ENCODE results near the gene MNT.

MNT gene

DNA sequence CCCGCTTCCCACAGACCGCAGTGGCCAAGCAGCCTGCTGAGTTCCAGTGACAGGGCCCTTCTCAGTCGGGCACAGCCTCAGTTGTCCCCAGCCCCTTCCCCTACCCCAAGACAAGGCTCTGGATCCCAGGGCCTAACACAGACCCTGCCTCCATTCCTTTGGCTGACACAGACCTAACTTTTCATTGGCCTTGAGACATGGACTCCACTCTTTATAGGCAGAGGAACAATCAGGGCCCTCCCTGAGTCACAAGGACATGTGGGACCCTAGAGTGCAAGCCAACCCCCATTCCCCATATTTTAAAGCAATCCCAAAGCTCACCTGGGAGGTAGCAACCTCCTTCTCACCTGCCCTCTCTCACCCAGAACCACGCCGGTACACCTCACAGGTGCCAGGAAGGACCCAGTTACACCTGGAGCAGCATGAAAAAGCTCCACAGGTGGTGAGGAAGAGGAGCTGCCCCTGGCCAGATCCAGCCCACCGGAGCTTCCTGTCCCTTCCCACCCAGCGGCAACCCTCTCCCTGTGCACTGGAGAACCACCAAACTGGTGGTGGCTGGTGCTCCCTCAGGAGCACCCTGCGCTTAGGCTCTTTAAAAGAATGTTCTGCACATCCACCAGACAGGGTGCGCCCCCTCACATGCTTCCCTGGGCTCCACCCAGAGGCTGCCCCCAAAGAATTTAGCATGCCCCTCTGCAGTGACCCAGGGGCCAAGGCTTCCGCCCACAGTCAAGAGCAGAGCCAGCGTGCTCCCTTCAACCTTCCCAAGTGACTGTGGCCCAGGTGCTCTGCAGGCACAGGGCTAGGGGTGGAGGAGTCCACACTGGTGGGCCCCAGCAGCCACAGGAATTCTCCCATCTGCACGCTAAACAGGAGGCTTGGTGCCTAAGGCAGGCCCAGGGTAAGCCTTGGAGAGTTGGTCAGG is 3.4 kb downstream of the MNT start:
- DNase-seq (ENCODE audit: extremely low spot score) = no peak
- CTCF ChIA-PET = interaction anchor here (1.8 to 11.6 kb wide), 2 partner anchors 15 to 19 kb away, joined by 7 to 75 read pairs; no protein-coding TSS in a partner anchor
- POLR2A ChIA-PET = no interaction called here
- TF ChIP-seq, protein P1, sequence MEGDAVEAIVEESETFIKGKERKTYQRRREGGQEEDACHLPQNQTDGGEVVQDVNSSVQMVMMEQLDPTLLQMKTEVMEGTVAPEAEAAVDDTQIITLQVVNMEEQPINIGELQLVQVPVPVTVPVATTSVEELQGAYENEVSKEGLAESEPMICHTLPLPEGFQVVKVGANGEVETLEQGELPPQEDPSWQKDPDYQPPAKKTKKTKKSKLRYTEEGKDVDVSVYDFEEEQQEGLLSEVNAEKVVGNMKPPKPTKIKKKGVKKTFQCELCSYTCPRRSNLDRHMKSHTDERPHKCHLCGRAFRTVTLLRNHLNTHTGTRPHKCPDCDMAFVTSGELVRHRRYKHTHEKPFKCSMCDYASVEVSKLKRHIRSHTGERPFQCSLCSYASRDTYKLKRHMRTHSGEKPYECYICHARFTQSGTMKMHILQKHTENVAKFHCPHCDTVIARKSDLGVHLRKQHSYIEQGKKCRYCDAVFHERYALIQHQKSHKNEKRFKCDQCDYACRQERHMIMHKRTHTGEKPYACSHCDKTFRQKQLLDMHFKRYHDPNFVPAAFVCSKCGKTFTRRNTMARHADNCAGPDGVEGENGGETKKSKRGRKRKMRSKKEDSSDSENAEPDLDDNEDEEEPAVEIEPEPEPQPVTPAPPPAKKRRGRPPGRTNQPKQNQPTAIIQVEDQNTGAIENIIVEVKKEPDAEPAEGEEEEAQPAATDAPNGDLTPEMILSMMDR (IDR thresholded peaks at IDR 0.05; ENCODE audit: control extremely low read depth, extremely low read depth, low read depth, missing control alignments) = no peak

DNA sequence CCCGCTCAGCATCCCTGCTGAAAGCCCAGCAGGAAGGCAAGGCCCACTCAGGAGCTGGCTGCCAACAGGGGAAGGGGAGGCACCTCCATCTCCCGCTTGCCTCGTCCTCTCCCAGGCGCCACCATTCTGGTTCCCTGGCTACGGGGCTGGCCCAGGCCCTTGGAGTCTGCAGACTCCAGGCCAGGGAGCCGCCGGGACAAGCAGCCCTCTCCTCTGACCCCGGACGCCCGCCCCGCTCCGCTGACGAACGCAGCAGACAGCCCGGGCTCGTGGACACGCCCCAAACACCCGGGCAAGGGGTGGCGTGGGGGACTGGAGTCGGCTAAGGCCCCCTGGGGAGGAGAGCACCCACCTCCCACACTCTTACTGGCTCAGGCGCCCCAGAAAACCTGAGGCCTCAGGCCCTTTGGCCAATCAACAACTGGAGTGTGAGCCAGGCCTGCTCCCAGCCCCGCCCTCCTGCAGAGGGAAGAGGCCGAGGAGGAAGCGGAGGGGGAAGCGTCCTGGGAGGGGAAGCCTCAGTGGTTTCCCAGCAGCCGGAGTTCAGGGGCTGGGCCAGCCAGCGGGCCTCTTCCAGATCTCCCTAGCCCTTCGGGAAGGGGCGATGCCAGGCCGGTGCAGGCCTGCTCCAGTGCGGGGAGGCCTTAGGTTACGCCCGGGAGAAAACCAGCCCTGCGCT is 4.2 kb downstream of the MNT start:
- POLR2A ChIA-PET = interaction anchor here (1.0 kb wide), 1 partner anchor 14 kb away, joined by 3 read pairs; no protein-coding TSS in a partner anchor
- TF ChIP-seq, protein P1 (IDR thresholded peaks at IDR 0.05; ENCODE audit: control extremely low read depth, extremely low read depth, low read depth, missing control alignments) = no peak
- CTCF ChIA-PET = interaction anchor here (1.8 to 11.6 kb wide), 2 partner anchors 14 to 19 kb away, joined by 7 to 75 read pairs; no protein-coding TSS in a partner anchor
- peak; percentile 71 for DNase-seq (ENCODE audit: extremely low spot score)

DNA sequence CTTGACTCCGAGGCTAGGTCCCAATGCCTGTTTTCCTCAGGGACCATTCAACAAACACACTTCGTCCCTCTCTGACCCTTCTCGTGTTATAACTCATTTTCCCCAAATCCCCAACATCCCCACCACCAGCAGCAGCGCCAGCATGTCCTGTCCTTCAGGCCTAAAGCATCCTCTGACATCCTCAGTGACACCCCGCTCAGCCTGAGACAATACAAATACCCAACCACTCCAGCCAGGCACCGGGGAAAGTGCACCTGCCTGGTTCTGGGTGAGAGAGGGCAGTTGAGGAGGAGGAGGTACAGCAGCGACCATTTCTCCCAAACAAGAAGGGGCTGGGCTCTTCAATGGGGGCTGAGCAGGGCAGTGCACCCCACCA is 4.7 kb downstream of the MNT start:
- ChIA-PET POLR2A (interaction anchor here (1.0 kb wide), 1 partner anchor 14 kb away, joined by 3 read pairs; no protein-coding TSS in a partner anchor), CTCF (interaction anchor here (1.1 kb wide), 1 partner anchor 14 kb away, joined by 3 read pairs; no protein-coding TSS in a partner anchor)
- TF ChIP-seq, protein P1 (IDR thresholded peaks at IDR 0.05; ENCODE audit: control extremely low read depth, extremely low read depth, low read depth, missing control alignments) = no peak
- DNase-seq (ENCODE audit: extremely low spot score) = no peak

DNA sequence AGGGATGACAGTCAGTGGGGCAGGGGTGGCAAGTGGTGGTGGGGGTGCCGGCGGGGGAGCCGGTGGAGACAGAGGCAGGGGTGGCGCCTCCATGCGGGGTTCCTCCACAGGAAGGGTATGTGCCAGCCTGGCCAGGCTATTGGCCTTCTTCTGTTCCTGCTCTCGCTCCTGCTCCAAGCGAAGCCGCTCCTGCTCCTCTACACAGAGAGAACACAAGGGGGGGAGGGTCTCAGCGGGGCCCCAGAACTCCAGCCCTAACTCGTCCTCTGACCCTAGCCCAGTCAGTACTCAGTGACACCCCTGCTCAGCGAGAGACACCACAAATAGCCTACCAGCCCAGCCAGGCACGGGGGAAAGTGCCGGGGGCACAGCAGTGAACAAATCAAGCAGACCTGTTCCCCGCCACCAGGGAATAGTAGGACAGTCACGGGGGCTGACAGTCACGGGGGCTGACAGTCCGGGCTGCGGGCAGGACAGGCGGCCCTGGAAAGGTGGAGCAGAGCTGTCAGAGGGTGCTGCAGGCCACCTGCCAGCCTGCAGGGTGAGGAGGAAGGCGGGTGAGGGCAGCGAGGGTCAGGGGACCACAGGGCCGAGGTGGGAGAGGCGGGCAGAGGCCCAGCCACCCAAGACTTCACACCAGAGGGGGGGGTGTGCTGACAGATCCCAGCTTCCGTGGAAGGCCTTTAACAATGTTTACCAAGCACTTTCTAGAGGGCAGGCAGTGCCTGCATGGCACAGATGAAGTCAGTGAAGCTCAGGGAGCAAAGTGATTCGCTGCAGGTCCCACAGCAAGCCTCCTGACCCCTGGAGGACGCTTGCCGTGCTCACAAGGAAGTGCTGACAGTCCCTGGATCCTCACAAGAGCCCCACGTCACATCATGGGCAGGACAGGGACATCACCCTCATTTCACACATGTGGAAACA is 5.3 kb downstream of the MNT start:
- ChIA-PET CTCF (interaction anchor here (1.1 kb wide), 1 partner anchor 13 kb away, joined by 3 read pairs; no protein-coding TSS in a partner anchor), POLR2A (interaction anchor here (0.6 to 1.0 kb wide), 2 partner anchors 13 to 577 kb away, joined by 3 to 5 read pairs; no protein-coding TSS in a partner anchor)
- TF ChIP-seq, protein P1 (IDR thresholded peaks at IDR 0.05; ENCODE audit: control extremely low read depth, extremely low read depth, low read depth, missing control alignments) = no peak
- DNase-seq (ENCODE audit: extremely low spot score) = no peak

DNA sequence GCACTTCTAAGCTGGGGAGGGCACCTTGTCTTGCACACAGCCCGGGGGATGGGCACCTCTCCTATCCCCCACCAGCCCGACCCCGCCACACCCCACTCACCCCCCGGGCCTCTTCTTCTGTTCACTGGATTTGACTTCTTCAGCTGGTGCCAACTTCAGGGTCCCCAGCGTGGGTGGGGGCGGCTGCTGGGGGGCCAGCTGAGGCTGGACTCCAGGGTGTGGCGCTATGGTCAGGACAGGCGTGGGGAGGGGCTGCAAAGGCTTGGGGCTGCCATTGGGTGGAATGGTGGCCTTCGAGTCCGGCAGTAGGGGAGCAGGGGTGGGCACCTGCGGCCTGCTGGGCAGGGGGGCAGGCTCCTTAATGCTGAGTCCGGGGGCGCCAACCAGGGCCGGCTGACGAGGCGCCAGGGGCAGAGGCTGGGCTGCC is 6.1 kb downstream of the MNT start:
- POLR2A ChIA-PET = no interaction called here
- DNase-seq (ENCODE audit: extremely low spot score) = no peak
- TF ChIP-seq, protein P1 (IDR thresholded peaks at IDR 0.05; ENCODE audit: control extremely low read depth, extremely low read depth, low read depth, missing control alignments) = no peak
- CTCF ChIA-PET = no interaction called here

Measured in GM10248 (cell line).